Prostate gland (tissue), 2 donors: ENCODE results near the gene GBX1. TPM values are rescaled to one million over a fixed set of nuclear protein-coding genes. Genes with fewer than 3 reads are reported as not detected.

Source experiments
- DNase-seq: peaks from one replicate; pipeline ENCODE4 v3.0.0-alpha.2; 2019; ENCODE audit warnings: low spot score
- H3K27ac ChIP-seq, 2 donors: fragments of 200-600 bp; sonication (generic); 2 replicates each; pipeline ENCODE4 v1.5.1; 2017 to 2019
- H3K27me3 ChIP-seq: fragments of 200-600 bp; sonication (generic); replicated peaks from 2 replicates; pipeline ENCODE4 v1.5.1; 2019; ENCODE audit not compliant: insufficient read depth
- H3K36me3 ChIP-seq, 2 donors: fragments of 200-600 bp; sonication (generic); 1 replicate in 1 of 2; 2 replicates in 1 of 2; pipeline versions ENCODE4 v1.5.1 to v1.8.1; 2017 to 2019
- H3K4me1 ChIP-seq: fragments of 200-600 bp; sonication (generic); replicated peaks from 2 replicates; pipeline ENCODE4 v1.5.1; 2019
- H3K4me3 ChIP-seq, 2 donors: fragments of 200-600 bp; sonication (generic); 2 replicates each; pipeline ENCODE4 v1.5.1; 2017 to 2019
- H3K9me3 ChIP-seq: fragments of 200-600 bp; sonication (generic); 2 replicates; pipeline ENCODE4 v1.5.1; 2017
- POLR2A ChIP-seq: fragments of 450-650 bp; IDR thresholded peaks from one replicate; pipeline ENCODE4 v1.6.1; 2016; ENCODE audit warnings: antibody characterized with exemption, mild to moderate bottlenecking
- POLR2AphosphoS5 ChIP-seq: sonication (generic); formaldehyde crosslinking; IDR thresholded peaks from one replicate; pipeline ENCODE4 v1.6.1; 2017; ENCODE audit warnings: antibody characterized with exemption
- WGBS: methylation state at CpG from one replicate; pipeline ENCODE4 v1.1.5; 2018; 5-methylcytosine and 5-hydroxymethylcytosine counted together
- intact Hi-C: fragments of 100-400 bp; cut with DNase I; formaldehyde crosslinking; loops from one replicate; pipeline ENCODE4 v1.14.2; 2022
- total RNA-seq, 2 donors: library from RNA; depleted of rRNA; stranded (reverse); fragments of >200 nt; gene quantifications; one replicate each; pipeline ENCODE4 v1.1.0, GENCODE V29; 2016
- TF ChIP-seq, protein P1 (sequence below), 4 experiments: fragments of 200-600 bp in 2 of 4; fragments of 450-650 bp in 2 of 4; sonication (generic) in 2 of 4; IDR thresholded peaks; 1 replicate in 3 of 4; 2 replicates in 1 of 4; pipeline ENCODE4 v1.5.1; 2016 to 2019; ENCODE audit warnings: antibody characterized with exemption in 4 of 4, mild to moderate bottlenecking in 2 of 4, moderate library complexity in 2 of 4

GBX1 gene
- not detected for total RNA-seq

DNA sequence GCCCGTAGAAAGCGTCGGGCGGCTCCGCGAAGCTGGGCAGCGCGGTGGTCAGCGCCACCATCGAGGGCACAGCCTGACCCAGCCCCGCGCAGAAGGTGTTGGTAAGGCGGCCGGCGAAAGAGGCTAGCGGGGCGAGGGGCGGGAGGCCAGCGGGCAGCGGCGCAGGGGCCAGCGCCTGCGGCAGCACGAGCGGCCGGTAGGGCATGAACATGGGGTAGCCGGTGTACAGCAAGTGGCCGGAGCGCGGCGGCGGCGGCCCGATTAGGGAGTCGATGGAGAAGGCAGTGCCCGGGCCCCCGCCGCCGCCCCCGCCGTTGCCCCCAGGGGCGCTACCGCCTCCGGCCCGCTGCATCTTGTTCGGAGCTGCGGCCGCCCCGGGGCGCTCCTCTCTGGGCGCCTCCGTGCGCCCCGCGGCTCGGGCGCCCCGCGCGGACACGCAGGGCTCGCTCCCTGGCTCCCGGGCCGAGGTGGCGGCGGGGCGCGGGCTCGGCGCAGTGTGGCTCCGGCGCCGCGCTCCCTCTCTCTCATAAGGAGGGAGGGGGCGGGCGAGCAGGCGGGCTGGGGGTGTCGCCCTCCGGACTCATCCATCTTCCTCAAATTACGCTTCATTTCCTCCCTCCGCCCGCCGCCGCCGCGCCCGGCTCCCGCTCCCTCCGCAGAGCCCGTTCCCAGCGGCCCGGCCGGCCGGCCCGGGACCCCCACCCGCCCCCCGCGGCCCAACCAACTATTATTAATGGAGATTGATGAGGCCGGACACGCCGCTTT lies at the start of gene GBX1:
TSS of gene GBX1 (minus strand) at position 498 of the 765 bp plus-strand sequence. CDS start at position 352, 146 bp downstream.
- Histone ChIP-seq H3K4me1 (no peaks in the 10 kb centered on the region), H3K36me3 (no peaks in the 10 kb centered on the region), H3K27me3 (no peaks in the 10 kb centered on the region), H3K27ac (no peak within 1 kb of the TSS), H3K9me3 (no peaks in the 10 kb centered on the region), H3K4me3 (peak within 1 kb of the TSS; percentile 24 to 38)
- no peak for DNase-seq
- 1% methylated on average over 20 of the region's 101 CpGs for WGBS
- intact Hi-C loops: no loop called here
- TF ChIP-seq, protein P1, sequence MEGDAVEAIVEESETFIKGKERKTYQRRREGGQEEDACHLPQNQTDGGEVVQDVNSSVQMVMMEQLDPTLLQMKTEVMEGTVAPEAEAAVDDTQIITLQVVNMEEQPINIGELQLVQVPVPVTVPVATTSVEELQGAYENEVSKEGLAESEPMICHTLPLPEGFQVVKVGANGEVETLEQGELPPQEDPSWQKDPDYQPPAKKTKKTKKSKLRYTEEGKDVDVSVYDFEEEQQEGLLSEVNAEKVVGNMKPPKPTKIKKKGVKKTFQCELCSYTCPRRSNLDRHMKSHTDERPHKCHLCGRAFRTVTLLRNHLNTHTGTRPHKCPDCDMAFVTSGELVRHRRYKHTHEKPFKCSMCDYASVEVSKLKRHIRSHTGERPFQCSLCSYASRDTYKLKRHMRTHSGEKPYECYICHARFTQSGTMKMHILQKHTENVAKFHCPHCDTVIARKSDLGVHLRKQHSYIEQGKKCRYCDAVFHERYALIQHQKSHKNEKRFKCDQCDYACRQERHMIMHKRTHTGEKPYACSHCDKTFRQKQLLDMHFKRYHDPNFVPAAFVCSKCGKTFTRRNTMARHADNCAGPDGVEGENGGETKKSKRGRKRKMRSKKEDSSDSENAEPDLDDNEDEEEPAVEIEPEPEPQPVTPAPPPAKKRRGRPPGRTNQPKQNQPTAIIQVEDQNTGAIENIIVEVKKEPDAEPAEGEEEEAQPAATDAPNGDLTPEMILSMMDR (IDR thresholded peaks at IDR 0.05): peak in 1 of 4 experiments; percentile 13
- no peak for TF ChIP-seq POLR2A

DNA sequence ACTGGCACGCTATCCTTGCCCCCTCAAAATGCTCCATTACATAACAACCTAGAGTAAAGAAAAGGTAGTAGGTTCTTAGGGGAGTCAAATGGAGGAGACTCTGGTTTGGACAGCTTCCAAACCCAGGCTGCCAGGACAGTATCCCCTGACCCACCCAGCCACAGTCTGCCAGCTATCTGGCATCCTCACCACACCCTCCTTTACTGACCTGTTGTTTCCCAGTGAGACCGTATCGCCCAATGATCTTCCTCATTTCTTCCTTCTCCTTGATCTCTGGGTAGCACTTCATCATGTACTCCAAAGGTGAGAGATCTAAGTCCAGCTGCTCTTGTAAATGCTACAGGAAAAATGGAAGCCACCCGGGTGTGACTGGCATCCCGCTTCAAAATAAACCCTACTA lies 47.9 kb upstream of the GBX1 start:
- 93% methylated on average over 5 of the region's 5 CpGs for WGBS

DNA sequence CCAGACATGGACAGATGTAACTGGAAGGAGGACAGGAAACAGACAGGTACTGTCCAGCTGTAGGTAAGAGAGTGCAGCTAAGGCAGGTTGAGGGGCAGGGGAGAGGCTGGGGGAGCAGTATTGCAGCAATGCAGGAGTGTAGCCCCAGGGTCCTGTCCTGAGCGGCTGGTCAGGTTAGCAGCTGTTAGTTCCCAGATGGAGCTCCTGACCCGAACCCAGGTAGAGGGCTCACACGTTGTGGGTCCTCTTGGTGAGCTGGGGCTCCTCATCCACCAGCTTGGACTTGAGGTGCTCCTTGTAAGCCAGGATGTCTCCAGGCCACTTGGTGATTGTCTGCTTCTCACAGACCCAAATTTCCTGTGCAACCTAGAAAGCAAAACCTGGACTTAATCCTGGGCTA lies 46.3 kb upstream of the GBX1 start:
- no peak overlapping the region for H3K27ac ChIP-seq
- no peaks in the 10 kb centered on the region for H3K9me3 ChIP-seq
- H3K4me3 ChIP-seq: no peak overlapping the region
- 90% methylated on average over 3 of the region's 3 CpGs for WGBS
- peaks cover 0 to 6% of the 10 kb centered on the region in 2 donors for H3K36me3 ChIP-seq
- intact Hi-C loops: no loop called here
- TF ChIP-seq POLR2AphosphoS5: no peak
- TF ChIP-seq, protein P1 (IDR thresholded peaks at IDR 0.05): no peak
- no peak for TF ChIP-seq POLR2A
- H3K4me1 ChIP-seq: no peaks in the 10 kb centered on the region
- no peaks in the 10 kb centered on the region for H3K27me3 ChIP-seq
- no peak for DNase-seq

More for the DNA sequence above, 47.9 kb upstream of the GBX1 start:
- peaks cover 0 to 6% of the 10 kb centered on the region in 2 donors for H3K36me3 ChIP-seq
- H3K9me3 ChIP-seq: no peaks in the 10 kb centered on the region
- intact Hi-C loops: no loop called here
- TF ChIP-seq, protein P1 (IDR thresholded peaks at IDR 0.05): no peak
- no peak for TF ChIP-seq POLR2A
- TF ChIP-seq POLR2AphosphoS5: no peak
- no peak for DNase-seq
- no peaks in the 10 kb centered on the region for H3K4me1 ChIP-seq
- no peaks in the 10 kb centered on the region for H3K27me3 ChIP-seq
- H3K4me3 ChIP-seq: no peak overlapping the region
- no peak overlapping the region for H3K27ac ChIP-seq

DNA sequence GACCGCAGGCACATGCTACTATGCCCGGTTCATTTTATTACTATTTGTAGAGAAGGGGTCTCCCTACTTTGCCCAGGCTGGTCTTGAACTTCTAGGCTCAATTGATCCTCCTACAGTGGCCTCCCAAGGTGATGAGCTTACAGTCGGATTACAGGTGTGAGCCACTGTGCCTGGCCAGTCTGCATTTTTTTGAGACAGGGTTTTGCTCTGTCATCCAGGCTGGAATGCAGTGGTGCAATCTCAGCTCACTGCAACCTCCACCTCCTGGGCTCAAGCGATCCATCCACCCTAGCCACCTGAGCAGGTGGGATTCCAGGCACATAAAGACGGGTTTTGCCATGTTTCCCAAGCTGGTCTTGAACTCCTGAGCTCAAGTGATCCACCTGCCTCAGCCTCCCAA lies 45.1 kb upstream of the GBX1 start:
- Histone ChIP-seq H3K36me3 (peaks cover 0 to 6% of the 10 kb centered on the region in 2 donors), H3K9me3 (no peaks in the 10 kb centered on the region), H3K27ac (no peak overlapping the region), H3K27me3 (no peaks in the 10 kb centered on the region), H3K4me3 (no peak overlapping the region), H3K4me1 (no peaks in the 10 kb centered on the region)
- DNase-seq: no peak
- TF ChIP-seq POLR2AphosphoS5 (no peak), POLR2A (no peak)
- TF ChIP-seq, protein P1 (IDR thresholded peaks at IDR 0.05): no peak
- intact Hi-C loops: no loop called here
- WGBS: 81% methylated on average over 5 of the region's 5 CpGs
